Astrocyte (in vitro differentiated cells and primary cell): ENCODE measurements around the gene PRKG1. TPM values are rescaled to one million over a fixed set of nuclear protein-coding genes. Genes with fewer than 3 reads are reported as not detected.

Experiments used
- DNase-seq: peaks from one replicate; pipeline ENCODE4 v3.0.0-alpha.2; 2010; ENCODE audit warnings: low read depth
- FAIRE-seq: peaks from 2 replicates; lab custom pipeline; 2011; peaks lifted over from hg19 to GRCh38; lab: Jason Lieb, UNC
- H2AFZ ChIP-seq: 2 replicates; pipeline ENCODE4 v1.6.0; 2012; ENCODE audit warnings: low read depth, low read length, inconsistent platforms
- H3K27ac ChIP-seq: 2 replicates; pipeline ENCODE4 v1.5.1; 2011; ENCODE audit warnings: low read depth, low read length, inconsistent platforms
- H3K27me3 ChIP-seq: 2 replicates; pipeline ENCODE4 v1.6.0; 2011; ENCODE audit warnings: low read length, inconsistent platforms; ENCODE audit not compliant: insufficient read depth
- H3K36me3 ChIP-seq: 2 replicates; pipeline ENCODE4 v1.5.1; 2011; ENCODE audit warnings: low read length, inconsistent platforms; ENCODE audit not compliant: insufficient read depth
- H3K4me1 ChIP-seq: 2 replicates; pipeline ENCODE4 v1.5.1; 2011; ENCODE audit warnings: low read length, inconsistent platforms; ENCODE audit not compliant: insufficient read depth
- H3K4me2 ChIP-seq: 2 replicates; pipeline ENCODE4 v1.6.0; 2012; ENCODE audit warnings: low read length, inconsistent platforms
- H3K4me3 ChIP-seq: 2 replicates; pipeline ENCODE4 v1.5.1; 2011; ENCODE audit warnings: low read depth, mild to moderate bottlenecking, low read length, inconsistent platforms; ENCODE audit not compliant: insufficient read depth
- H3K79me2 ChIP-seq: 2 replicates; pipeline ENCODE4 v1.6.0; 2012; ENCODE audit warnings: mild to moderate bottlenecking, low read length, inconsistent platforms; ENCODE audit not compliant: insufficient read depth
- H3K9ac ChIP-seq: 2 replicates; pipeline ENCODE4 v1.6.0; 2012; ENCODE audit warnings: mild to moderate bottlenecking, low read length, inconsistent platforms
- H3K9me3 ChIP-seq: 2 replicates; pipeline ENCODE4 v1.5.1; 2012; ENCODE audit warnings: low read depth, mild to moderate bottlenecking, low read length, inconsistent platforms; ENCODE audit not compliant: insufficient read depth
- H4K20me1 ChIP-seq: 2 replicates; pipeline ENCODE4 v1.6.0; 2012; ENCODE audit warnings: low read length, inconsistent platforms; ENCODE audit not compliant: insufficient read depth
- H3K27ac Mint-ChIP-seq: one replicate; pipeline ENCODE4 v1.8.0; 2021; ENCODE audit warnings: mild to moderate bottlenecking, mixed read lengths; ENCODE audit not compliant: unreplicated experiment
- H3K27me3 Mint-ChIP-seq: one replicate; pipeline ENCODE4 v1.8.0; 2021; ENCODE audit warnings: low read depth, mixed read lengths; ENCODE audit not compliant: unreplicated experiment
- H3K36me3 Mint-ChIP-seq: one replicate; pipeline ENCODE4 v1.8.0; 2021; ENCODE audit warnings: low read depth, mixed read lengths; ENCODE audit not compliant: unreplicated experiment
- H3K4me1 Mint-ChIP-seq: one replicate; pipeline ENCODE4 v1.8.0; 2021; ENCODE audit warnings: low read depth, mixed read lengths; ENCODE audit not compliant: unreplicated experiment
- H3K4me3 Mint-ChIP-seq: one replicate; pipeline ENCODE4 v1.8.0; 2021; ENCODE audit warnings: mild to moderate bottlenecking, moderate library complexity, mixed read lengths; ENCODE audit not compliant: unreplicated experiment
- H3K9me3 Mint-ChIP-seq: one replicate; pipeline ENCODE4 v1.8.0; 2021; ENCODE audit warnings: mild to moderate bottlenecking, mixed read lengths; ENCODE audit not compliant: unreplicated experiment
- EZH2 ChIP-seq: IDR thresholded peaks from 2 replicates; pipeline ENCODE4 v1.6.1; 2012; ENCODE audit warnings: mild to moderate bottlenecking, low read length, inconsistent platforms; ENCODE audit not compliant: insufficient read depth
- total RNA-seq: library from RNA; stranded (reverse); gene quantifications from 2 replicates; pipeline ENCODE4 v1.2.1, GENCODE V29; 2021
- TF ChIP-seq, protein P1 (sequence below): IDR thresholded peaks from 2 replicates; pipeline ENCODE4 v1.5.1; 2011; ENCODE audit warnings: low read depth, mild to moderate bottlenecking, inconsistent platforms, low read length, moderate library complexity; ENCODE audit not compliant: insufficient read depth

Gene PRKG1
- total RNA-seq, 1 donor from 2014 or later, result 3.1 TPM

DNA sequence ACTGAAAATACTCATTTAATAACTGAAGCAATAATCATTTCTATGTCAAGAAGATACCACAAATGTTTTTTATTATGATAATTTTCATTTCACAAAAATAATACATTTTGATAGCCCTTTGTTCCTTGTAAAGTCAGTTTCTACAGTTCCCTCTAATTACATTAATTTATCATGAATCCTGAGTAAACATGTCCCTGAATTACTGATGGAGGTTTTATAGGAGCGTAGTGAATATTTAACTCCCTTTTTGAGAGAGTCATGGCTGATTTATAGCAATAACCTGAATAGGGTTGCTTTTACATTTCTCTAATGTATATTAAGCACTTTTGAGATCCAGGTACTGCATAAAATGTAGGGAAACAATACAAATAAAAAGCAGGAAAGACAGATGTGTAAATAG, 1023.8 kb downstream of the PRKG1 start:
- FAIRE-seq (no peak), DNase-seq (no peak)
- Histone ChIP-seq H3K36me3 (no peaks in the 10 kb centered on the region), H3K4me3 (no peak overlapping the region), H3K9me3 (no peaks in the 10 kb centered on the region), H3K79me2 (no peaks in the 10 kb centered on the region), H2AFZ (no peak overlapping the region), H3K4me1 (no peaks in the 10 kb centered on the region), H3K27ac (no peak overlapping the region), H3K9ac (no peak overlapping the region), H4K20me1 (no peaks in the 10 kb centered on the region), H3K27me3 (no peaks in the 10 kb centered on the region), H3K4me2 (no peak overlapping the region)
- H3K9me3 Mint-ChIP-seq, result peaks cover under 1% of the 10 kb centered on the region
- no peak overlapping the region for H3K4me3 Mint-ChIP-seq
- no peaks in the 10 kb centered on the region for H3K27me3 Mint-ChIP-seq
- H3K36me3 Mint-ChIP-seq, result no peaks in the 10 kb centered on the region
- no peak overlapping the region for H3K27ac Mint-ChIP-seq
- H3K4me1 Mint-ChIP-seq, result peaks cover 4% of the 10 kb centered on the region
- TF ChIP-seq EZH2, result no peak
- TF ChIP-seq, protein P1, sequence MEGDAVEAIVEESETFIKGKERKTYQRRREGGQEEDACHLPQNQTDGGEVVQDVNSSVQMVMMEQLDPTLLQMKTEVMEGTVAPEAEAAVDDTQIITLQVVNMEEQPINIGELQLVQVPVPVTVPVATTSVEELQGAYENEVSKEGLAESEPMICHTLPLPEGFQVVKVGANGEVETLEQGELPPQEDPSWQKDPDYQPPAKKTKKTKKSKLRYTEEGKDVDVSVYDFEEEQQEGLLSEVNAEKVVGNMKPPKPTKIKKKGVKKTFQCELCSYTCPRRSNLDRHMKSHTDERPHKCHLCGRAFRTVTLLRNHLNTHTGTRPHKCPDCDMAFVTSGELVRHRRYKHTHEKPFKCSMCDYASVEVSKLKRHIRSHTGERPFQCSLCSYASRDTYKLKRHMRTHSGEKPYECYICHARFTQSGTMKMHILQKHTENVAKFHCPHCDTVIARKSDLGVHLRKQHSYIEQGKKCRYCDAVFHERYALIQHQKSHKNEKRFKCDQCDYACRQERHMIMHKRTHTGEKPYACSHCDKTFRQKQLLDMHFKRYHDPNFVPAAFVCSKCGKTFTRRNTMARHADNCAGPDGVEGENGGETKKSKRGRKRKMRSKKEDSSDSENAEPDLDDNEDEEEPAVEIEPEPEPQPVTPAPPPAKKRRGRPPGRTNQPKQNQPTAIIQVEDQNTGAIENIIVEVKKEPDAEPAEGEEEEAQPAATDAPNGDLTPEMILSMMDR, result no peak

DNA sequence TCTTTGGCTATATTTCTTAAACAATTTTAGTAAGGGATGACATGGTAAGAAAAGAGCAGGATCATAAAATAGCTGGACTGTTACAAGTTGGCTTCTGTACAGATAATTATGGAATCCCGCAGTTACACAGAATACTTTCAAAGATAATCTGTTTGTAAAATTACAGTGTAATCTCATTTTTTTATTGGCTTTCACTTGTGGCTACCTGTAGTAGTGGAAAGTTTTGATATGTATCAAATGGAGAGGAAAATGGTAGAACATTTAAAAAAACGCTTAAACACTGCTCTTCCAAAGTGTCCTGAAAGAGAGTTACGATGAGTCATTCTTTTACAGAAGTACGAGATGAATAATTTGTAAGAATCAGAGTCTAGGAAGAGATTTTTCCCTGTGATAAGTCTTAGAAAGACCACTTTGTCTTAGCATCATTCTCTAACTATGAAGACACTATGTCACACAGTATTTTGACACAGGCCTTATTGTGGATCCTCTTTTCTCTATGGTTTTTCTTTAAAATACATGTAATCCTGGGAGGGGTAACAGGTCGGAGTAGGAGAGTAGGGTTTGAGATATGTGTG, 1024.8 kb downstream of the PRKG1 start:
- Histone ChIP-seq H3K9me3 (no peaks in the 10 kb centered on the region), H3K4me3 (no peak overlapping the region), H3K36me3 (no peaks in the 10 kb centered on the region), H3K27me3 (no peaks in the 10 kb centered on the region), H4K20me1 (no peaks in the 10 kb centered on the region), H3K27ac (no peak overlapping the region), H3K4me1 (no peaks in the 10 kb centered on the region), H3K79me2 (no peaks in the 10 kb centered on the region), H2AFZ (no peak overlapping the region), H3K9ac (no peak overlapping the region), H3K4me2 (no peak overlapping the region)
- H3K27me3 Mint-ChIP-seq, result no peaks in the 10 kb centered on the region
- H3K27ac Mint-ChIP-seq, result no peak overlapping the region
- no peak for FAIRE-seq
- peaks cover 4% of the 10 kb centered on the region for H3K4me1 Mint-ChIP-seq
- no peaks in the 10 kb centered on the region for H3K36me3 Mint-ChIP-seq
- H3K9me3 Mint-ChIP-seq, result peaks cover 3% of the 10 kb centered on the region
- no peak overlapping the region for H3K4me3 Mint-ChIP-seq
- no peak for DNase-seq
- no peak for TF ChIP-seq EZH2
- TF ChIP-seq, protein P1, result no peak

DNA sequence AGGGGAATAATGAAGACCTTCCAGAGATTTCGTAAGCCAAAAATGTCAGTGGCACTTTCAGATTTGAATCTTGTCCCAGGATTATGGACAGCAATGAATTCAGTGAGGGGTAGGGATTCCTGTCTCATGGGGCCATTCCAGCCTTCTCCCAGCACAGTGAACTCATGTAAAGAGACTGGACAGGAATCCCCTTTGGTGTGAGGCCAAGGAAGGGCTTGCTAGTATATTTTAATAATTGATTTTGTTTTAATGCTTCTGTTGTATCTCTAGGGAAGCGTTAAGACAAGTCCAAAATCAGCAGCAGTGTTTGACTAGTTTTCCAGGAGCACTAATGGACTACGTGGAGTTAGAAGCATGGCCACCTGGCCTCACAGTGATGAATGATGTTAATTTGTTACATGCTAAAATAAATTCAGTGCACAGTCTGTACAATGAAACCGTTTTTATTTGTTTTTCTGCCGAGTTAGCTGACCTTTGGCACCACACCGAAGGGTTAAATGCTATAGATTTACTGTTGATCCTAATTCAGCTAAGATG, 1025.8 kb downstream of the PRKG1 start:
- Histone ChIP-seq H3K36me3 (no peaks in the 10 kb centered on the region), H3K4me1 (no peaks in the 10 kb centered on the region), H4K20me1 (no peaks in the 10 kb centered on the region), H3K4me2 (no peak overlapping the region), H3K9ac (no peak overlapping the region), H3K79me2 (no peaks in the 10 kb centered on the region), H2AFZ (no peak overlapping the region), H3K9me3 (no peaks in the 10 kb centered on the region), H3K27me3 (no peaks in the 10 kb centered on the region), H3K4me3 (no peak overlapping the region), H3K27ac (no peak overlapping the region)
- no peak for TF ChIP-seq EZH2
- TF ChIP-seq, protein P1, result no peak
- Mint-ChIP-seq H3K4me3 (no peak overlapping the region), H3K27me3 (no peaks in the 10 kb centered on the region), H3K36me3 (no peaks in the 10 kb centered on the region), H3K9me3 (peaks cover 3% of the 10 kb centered on the region), H3K27ac (no peak overlapping the region), H3K4me1 (peaks cover 4% of the 10 kb centered on the region)
- DNase-seq, result no peak
- no peak for FAIRE-seq
